ENCODE results near the gene FIGNL1. TPM values are rescaled to one million over a fixed set of nuclear protein-coding genes. Genes with fewer than 3 reads are reported as not detected.
A peak's percentile ranks its signal among the peaks of the same experiment; 100 is the strongest.

Gene FIGNL1
- total RNA-seq, 2 donors from 2014 or later: 28.0 to 38.2 TPM

DNA sequence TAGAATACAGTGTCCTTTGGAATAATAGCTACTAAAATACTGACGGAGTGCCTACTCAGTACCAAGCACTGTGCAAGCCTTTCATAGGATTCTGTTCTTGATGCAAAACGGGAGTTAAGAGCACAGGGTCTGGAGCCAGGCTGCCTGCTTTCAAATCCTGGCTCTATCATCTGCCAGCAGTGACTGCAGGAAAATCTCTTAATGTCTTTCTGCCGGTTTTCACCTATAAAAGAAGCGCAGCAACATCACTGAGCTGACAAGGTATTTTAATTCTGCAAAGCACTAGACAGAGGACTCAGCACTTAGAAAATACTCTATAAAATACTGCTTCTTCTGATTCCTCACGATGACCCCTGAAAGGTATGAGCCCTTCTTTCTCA lies 659 bp downstream of the FIGNL1 start:
- peaks cover 6% of the 10 kb centered on the region for H3K4me1 ChIP-seq (ENCODE audit: control insufficient read depth, insufficient read depth, low read length)
- H3K27ac Mint-ChIP-seq: no peak overlapping the region
- H3K4me1 Mint-ChIP-seq: peaks cover 14% of the 10 kb centered on the region
- H3K27ac ChIP-seq (ENCODE audit: low read depth, low read length): no peak overlapping the region
- H3K27me3 Mint-ChIP-seq (ENCODE audit: insufficient read depth): peaks cover 18% of the 10 kb centered on the region
- peaks cover 22% of the 10 kb centered on the region for H3K36me3 Mint-ChIP-seq (ENCODE audit: low read depth)
- TF ChIP-seq, protein P1, sequence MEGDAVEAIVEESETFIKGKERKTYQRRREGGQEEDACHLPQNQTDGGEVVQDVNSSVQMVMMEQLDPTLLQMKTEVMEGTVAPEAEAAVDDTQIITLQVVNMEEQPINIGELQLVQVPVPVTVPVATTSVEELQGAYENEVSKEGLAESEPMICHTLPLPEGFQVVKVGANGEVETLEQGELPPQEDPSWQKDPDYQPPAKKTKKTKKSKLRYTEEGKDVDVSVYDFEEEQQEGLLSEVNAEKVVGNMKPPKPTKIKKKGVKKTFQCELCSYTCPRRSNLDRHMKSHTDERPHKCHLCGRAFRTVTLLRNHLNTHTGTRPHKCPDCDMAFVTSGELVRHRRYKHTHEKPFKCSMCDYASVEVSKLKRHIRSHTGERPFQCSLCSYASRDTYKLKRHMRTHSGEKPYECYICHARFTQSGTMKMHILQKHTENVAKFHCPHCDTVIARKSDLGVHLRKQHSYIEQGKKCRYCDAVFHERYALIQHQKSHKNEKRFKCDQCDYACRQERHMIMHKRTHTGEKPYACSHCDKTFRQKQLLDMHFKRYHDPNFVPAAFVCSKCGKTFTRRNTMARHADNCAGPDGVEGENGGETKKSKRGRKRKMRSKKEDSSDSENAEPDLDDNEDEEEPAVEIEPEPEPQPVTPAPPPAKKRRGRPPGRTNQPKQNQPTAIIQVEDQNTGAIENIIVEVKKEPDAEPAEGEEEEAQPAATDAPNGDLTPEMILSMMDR (conservative IDR thresholded peaks at IDR 0.05): no peak
- 24 to 29% methylated on average over 3 to 5 of the region's 5 CpGs for WGBS, 2 experiments (ENCODE audit: insufficient coverage in 1 of 2, insufficient read length in 1 of 2)
- H3K4me3 ChIP-seq (ENCODE audit: low read length): peak overlapping the region; percentile 87
- peak overlapping the region; percentile 78 for H3K4me3 Mint-ChIP-seq
- peaks cover 26% of the 10 kb centered on the region for H3K36me3 ChIP-seq (ENCODE audit: control insufficient read depth, insufficient read depth, low read length)
- no peak for DNase-seq
- H3K9me3 ChIP-seq (ENCODE audit: control insufficient read depth, low read length): no peaks in the 10 kb centered on the region
- no peaks in the 10 kb centered on the region for H3K9me3 Mint-ChIP-seq
- H3K9ac ChIP-seq (ENCODE audit: extremely low read depth, low read length, poor library complexity, severe bottlenecking): peak overlapping the region; percentile 53
- H3K27me3 ChIP-seq (ENCODE audit: control insufficient read depth, insufficient read depth, low read length, poor library complexity, severe bottlenecking): peaks cover 6% of the 10 kb centered on the region

DNA sequence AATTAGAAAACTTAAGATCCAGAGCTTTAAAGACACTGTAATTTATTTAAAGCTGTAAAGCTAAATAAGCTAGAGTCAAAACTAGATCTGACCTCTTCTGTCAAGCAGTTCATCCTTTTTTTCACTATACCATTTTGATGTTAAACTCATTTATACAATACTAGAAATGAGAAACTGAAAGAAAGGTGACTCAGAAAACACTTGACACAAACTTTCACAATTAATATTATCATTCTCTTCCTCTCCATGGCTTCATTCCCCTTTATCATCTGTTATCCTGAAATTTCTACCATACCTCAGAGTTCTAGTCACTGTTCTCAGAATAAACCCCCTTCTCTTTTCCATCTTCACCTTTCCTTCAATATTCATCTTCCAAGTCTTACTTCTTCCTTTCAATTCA lies 1.3 kb downstream of the FIGNL1 start:
- Mint-ChIP-seq H3K27ac (no peak overlapping the region), H3K4me1 (peaks cover 14% of the 10 kb centered on the region), H3K27me3 (ENCODE audit: insufficient read depth) (peaks cover 18% of the 10 kb centered on the region), H3K36me3 (ENCODE audit: low read depth) (peaks cover 25% of the 10 kb centered on the region), H3K4me3 (no peak overlapping the region), H3K9me3 (no peaks in the 10 kb centered on the region)
- TF ChIP-seq, protein P1 (conservative IDR thresholded peaks at IDR 0.05): no peak
- H3K36me3 ChIP-seq (ENCODE audit: control insufficient read depth, insufficient read depth, low read length): peaks cover 32% of the 10 kb centered on the region
- H3K27ac ChIP-seq (ENCODE audit: low read depth, low read length): no peak overlapping the region
- H3K4me1 ChIP-seq (ENCODE audit: control insufficient read depth, insufficient read depth, low read length): peaks cover 6% of the 10 kb centered on the region
- no peak overlapping the region for H3K9ac ChIP-seq (ENCODE audit: extremely low read depth, low read length, poor library complexity, severe bottlenecking)
- H3K9me3 ChIP-seq (ENCODE audit: control insufficient read depth, low read length): no peaks in the 10 kb centered on the region
- H3K4me3 ChIP-seq (ENCODE audit: low read length): peak overlapping the region; percentile 87
- peaks cover 6% of the 10 kb centered on the region for H3K27me3 ChIP-seq (ENCODE audit: control insufficient read depth, insufficient read depth, low read length, poor library complexity, severe bottlenecking)
- DNase-seq: no peak

DNA sequence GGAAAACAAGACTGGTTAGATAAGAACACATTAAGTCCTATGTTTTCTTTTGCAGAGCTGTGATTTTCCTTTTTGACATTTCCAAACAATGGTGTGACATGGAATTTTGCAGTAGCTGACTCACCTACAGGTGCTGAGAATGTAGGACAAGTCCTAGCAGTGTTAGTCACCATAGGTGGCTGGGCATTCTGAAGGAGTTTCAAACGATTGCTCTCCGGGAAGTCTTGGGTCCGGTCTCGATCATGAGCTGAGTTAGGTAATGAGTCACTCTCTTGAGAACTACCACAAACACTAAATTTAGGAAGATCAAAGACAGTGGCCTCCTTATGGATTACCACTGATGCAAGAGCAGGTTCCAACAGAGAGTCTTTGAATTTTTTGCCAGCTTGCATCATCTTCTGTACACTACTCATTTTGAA lies 3.6 kb downstream of the FIGNL1 start:
- Histone ChIP-seq H3K27ac (ENCODE audit: low read depth, low read length) (no peak overlapping the region), H3K27me3 (ENCODE audit: control insufficient read depth, insufficient read depth, low read length, poor library complexity, severe bottlenecking) (no peaks in the 10 kb centered on the region), H3K9me3 (ENCODE audit: control insufficient read depth, low read length) (no peaks in the 10 kb centered on the region), H3K4me3 (ENCODE audit: low read length) (no peak overlapping the region), H3K9ac (ENCODE audit: extremely low read depth, low read length, poor library complexity, severe bottlenecking) (no peak overlapping the region), H3K4me1 (ENCODE audit: control insufficient read depth, insufficient read depth, low read length) (peaks cover 6% of the 10 kb centered on the region), H3K36me3 (ENCODE audit: control insufficient read depth, insufficient read depth, low read length) (peaks cover 34% of the 10 kb centered on the region)
- H3K4me1 Mint-ChIP-seq: peaks cover 14% of the 10 kb centered on the region
- no peak overlapping the region for H3K27ac Mint-ChIP-seq
- peak; percentile 69 for DNase-seq
- H3K36me3 Mint-ChIP-seq (ENCODE audit: low read depth): peaks cover 25% of the 10 kb centered on the region
- H3K27me3 Mint-ChIP-seq (ENCODE audit: insufficient read depth): peaks cover 8% of the 10 kb centered on the region
- no peaks in the 10 kb centered on the region for H3K9me3 Mint-ChIP-seq
- WGBS, 2 experiments (ENCODE audit: insufficient coverage in 1 of 2, insufficient read length in 1 of 2): 82 to 85% methylated on average over 2 to 4 of the region's 4 CpGs
- no peak overlapping the region for H3K4me3 Mint-ChIP-seq
- TF ChIP-seq, protein P1 (conservative IDR thresholded peaks at IDR 0.05): no peak
